ENCODE data around the gene CDK19.

CDK19 gene

GRCh38 chr6:110654096-110654820 is 161.0 kb downstream of the CDK19 start:
- no peak for DNase-seq

- DNase-seq = no peak
These were observed 161.9 kb downstream of the CDK19 start for GRCh38 chr6:110653381-110653780.

- DNase-seq = no peak
These were observed 162.7 kb downstream of the CDK19 start for GRCh38 chr6:110652520-110652919.

- no peak for DNase-seq
These were observed 164.5 kb downstream of the CDK19 start for GRCh38 chr6:110650755-110651154.

- DNase-seq = no peak
These were observed 165.6 kb downstream of the CDK19 start for GRCh38 chr6:110649704-110650103.

GRCh38 chr6:110646951-110647910 is 168.0 kb downstream of the CDK19 start:
- no peak for DNase-seq

GRCh38 chr6:110646419-110646698 is 168.9 kb downstream of the CDK19 start:
- no peak for DNase-seq

GRCh38 chr6:110645685-110646418 is 169.4 kb downstream of the CDK19 start:
- DNase-seq = no peak

GRCh38 chr6:110643175-110643574 is 172.1 kb downstream of the CDK19 start:
- no peak for DNase-seq

GRCh38 chr6:110642711-110643110 is 172.6 kb downstream of the CDK19 start:
- DNase-seq = no peak

- DNase-seq = no peak
These were observed 178.5 kb downstream of the CDK19 start for GRCh38 chr6:110636781-110637180.

- no peak for DNase-seq
These were observed 180.2 kb downstream of the CDK19 start for GRCh38 chr6:110635096-110635495.

GRCh38 chr6:110633731-110634213 is 181.5 kb downstream of the CDK19 start:
- no peak for DNase-seq

GRCh38 chr6:110629153-110629552 is 186.1 kb downstream of the CDK19 start:
- DNase-seq = no peak

- no peak for DNase-seq
These were observed 186.9 kb downstream of the CDK19 start for GRCh38 chr6:110628330-110628729.

GRCh38 chr6:110626442-110626841 is 188.8 kb downstream of the CDK19 start:
- DNase-seq = no peak

GRCh38 chr6:110625883-110626282 is 189.4 kb downstream of the CDK19 start:
- DNase-seq = no peak

- no peak for DNase-seq
These were observed 192.2 kb downstream of the CDK19 start for GRCh38 chr6:110622912-110623578.

- no peak for DNase-seq
These were observed 194.2 kb downstream of the CDK19 start for GRCh38 chr6:110621061-110621460.

GRCh38 chr6:110620065-110620464 is 195.2 kb downstream of the CDK19 start:
- no peak for DNase-seq

GRCh38 chr6:110619275-110619908 is 195.9 kb downstream of the CDK19 start:
- DNase-seq = no peak

- DNase-seq = no peak
These were observed 196.5 kb downstream of the CDK19 start for GRCh38 chr6:110618591-110619267.
